Activated gamma-delta T cell treated with anti-CD3 and anti-CD28 coated beads, Interleukin-2, amount 50 U/mL, for 16 hours (primary cell): ENCODE measurements around the gene INPP5B.
"Not testable (repeated sequence)": the region's sequence is repeated elsewhere in the genome, so short reads cannot be mapped to it uniquely, and the experiment has no call there.

ENCODE experiments used
- DNase-seq: peaks from one replicate; pipeline ENCODE4 v3.0.0-alpha.2; 2020; ENCODE audit warnings: low read depth

INPP5B gene

GRCh38 chr1:37946703-37947360 is at the start of gene INPP5B:
TSS of gene INPP5B (minus strand) at chr1:37947053. CDS start at chr1:37946308, 745 bp downstream.
- peak; percentile 56 for DNase-seq

- no peak for DNase-seq
These were observed 49.0 kb upstream of the INPP5B start for GRCh38 chr1:37995751-37996345.

- no peak for DNase-seq
These were observed 48.2 kb upstream of the INPP5B start for GRCh38 chr1:37994886-37995566.

- no peak for DNase-seq
These were observed 42.6 kb upstream of the INPP5B start for GRCh38 chr1:37989361-37989930.

GRCh38 chr1:37987679-37988078 is 40.8 kb upstream of the INPP5B start:
- DNase-seq: no peak

- no peak for DNase-seq
These were observed 36.7 kb upstream of the INPP5B start for GRCh38 chr1:37983546-37983945.

- no peak for DNase-seq
These were observed 31.7 kb upstream of the INPP5B start for GRCh38 chr1:37978541-37978940.

GRCh38 chr1:37975083-37975482 is 28.2 kb upstream of the INPP5B start:
- not testable (repeated sequence) for DNase-seq

- DNase-seq: no peak
These were observed 27.7 kb upstream of the INPP5B start for GRCh38 chr1:37974567-37974966.

GRCh38 chr1:37973684-37974083 is 26.8 kb upstream of the INPP5B start:
- not testable (repeated sequence) for DNase-seq

- no peak for DNase-seq
These were observed 18.4 kb upstream of the INPP5B start for GRCh38 chr1:37965301-37965700.

GRCh38 chr1:37964106-37964505 is 17.3 kb upstream of the INPP5B start:
- DNase-seq: not testable (repeated sequence)

- no peak for DNase-seq
These were observed 11.8 kb upstream of the INPP5B start for GRCh38 chr1:37958690-37959089.

GRCh38 chr1:37955685-37956084 is 8.8 kb upstream of the INPP5B start:
- DNase-seq: no peak

GRCh38 chr1:37954316-37954971 is 7.6 kb upstream of the INPP5B start:
- no peak for DNase-seq

- no peak for DNase-seq
These were observed 5.9 kb upstream of the INPP5B start for GRCh38 chr1:37952738-37953137.

- no peak for DNase-seq
These were observed 5.2 kb upstream of the INPP5B start for GRCh38 chr1:37951783-37952624.

- DNase-seq: no peak
These were observed 4.4 kb upstream of the INPP5B start for GRCh38 chr1:37951041-37951782.

GRCh38 chr1:37949524-37950152 is 2.8 kb upstream of the INPP5B start:
- DNase-seq: no peak

GRCh38 chr1:37948841-37949240 is 2.0 kb upstream of the INPP5B start:
- DNase-seq: no peak
